ENCODE data around the gene RGL2. TPM values are rescaled to one million over a fixed set of nuclear protein-coding genes. Genes with fewer than 3 reads are reported as not detected.

RGL2 gene
- total RNA-seq, 3 donors from 2014 or later = 38.9 to 151 (median 103) TPM

Other genes with a start within 250 kb of the RGL2 start
- gene HLA-DPA1, start 225.3 kb downstream of the RGL2 start, total RNA-seq = 100 to 1,000 TPM in 1 of 3 donors, 10 to 100 TPM in 2; 51.8 to 116 (median 75.4) TPM
- 10 to 100 TPM; 56.5 to 80.3 (median 58.2) TPM for gene HLA-DPB1, start 223.0 kb downstream of the RGL2 start, total RNA-seq
- gene COL11A2, start 106.5 kb downstream of the RGL2 start, total RNA-seq = 1 to 10 TPM in 1 of 3 donors, under 1 TPM in 2; 0.32 to 1.0 (median 0.98) TPM
- 10 to 100 TPM; 27.4 to 39.1 (median 27.5) TPM for gene RXRB, start 98.3 kb downstream of the RGL2 start, total RNA-seq
- gene SLC39A7, start 98.1 kb downstream of the RGL2 start, total RNA-seq = 10 to 100 TPM; 55.0 to 79.3 (median 74.1) TPM
- gene HSD17B8, start 94.3 kb downstream of the RGL2 start, total RNA-seq = 10 to 100 TPM; 17.0 to 33.8 (median 18.4) TPM
- gene RING1, start 90.4 kb downstream of the RGL2 start, total RNA-seq = 10 to 100 TPM; 11.8 to 20.6 (median 19.5) TPM
- gene VPS52, start 27.1 kb downstream of the RGL2 start, total RNA-seq = 10 to 100 TPM; 29.4 to 55.6 (median 44.2) TPM
- 1,000 to 10,000 TPM; 3,121 to 5,317 (median 4,287) TPM for gene RPS18, start 26.9 kb downstream of the RGL2 start, total RNA-seq
- gene B3GALT4, start 21.8 kb downstream of the RGL2 start, total RNA-seq = 10 to 100 TPM in 2 of 3 donors, 1 to 10 TPM in 1; 8.2 to 15.0 (median 11.1) TPM
- 10 to 100 TPM; 48.2 to 75.1 (median 58.8) TPM for gene WDR46, start 9.7 kb downstream of the RGL2 start, total RNA-seq
- gene PFDN6, start 9.3 kb downstream of the RGL2 start, total RNA-seq = 10 to 100 TPM; 23.3 to 28.6 (median 26.9) TPM
- gene TAPBP, start 15.1 kb upstream of the RGL2 start, total RNA-seq = 10 to 100 TPM; 38.6 to 67.8 (median 43.6) TPM
- gene ZBTB22, start 18.8 kb upstream of the RGL2 start, total RNA-seq = 10 to 100 TPM; 12.6 to 27.2 (median 18.7) TPM
- gene DAXX, start 24.0 kb upstream of the RGL2 start, total RNA-seq = 10 to 100 TPM; 39.0 to 56.3 (median 39.8) TPM
- 1 to 10 TPM; 2.0 to 3.8 (median 3.2) TPM for gene KIFC1, start 92.9 kb upstream of the RGL2 start, total RNA-seq
- 10 to 100 TPM; 72.8 to 82.8 (median 77.3) TPM for gene PHF1, start 112.1 kb upstream of the RGL2 start, total RNA-seq
- gene CUTA, start 119.2 kb upstream of the RGL2 start, total RNA-seq = 100 to 1,000 TPM in 2 of 3 donors, 10 to 100 TPM in 1; 81.3 to 123 (median 111) TPM
- gene SYNGAP1, start 121.1 kb upstream of the RGL2 start, total RNA-seq = 10 to 100 TPM in 2 of 3 donors, 1 to 10 TPM in 1; 6.1 to 12.5 (median 10.7) TPM
- gene ZBTB9, start 155.6 kb upstream of the RGL2 start, total RNA-seq = 1 to 10 TPM; 1.9 to 5.1 (median 3.6) TPM

Measured in breast epithelium (tissue), 3 donors.